ENCODE results near the gene PHF13.
"Not testable (repeated sequence)": the region's sequence is repeated elsewhere in the genome, so short reads cannot be mapped to it uniquely, and the experiment has no call there.

The PHF13 gene

DNA sequence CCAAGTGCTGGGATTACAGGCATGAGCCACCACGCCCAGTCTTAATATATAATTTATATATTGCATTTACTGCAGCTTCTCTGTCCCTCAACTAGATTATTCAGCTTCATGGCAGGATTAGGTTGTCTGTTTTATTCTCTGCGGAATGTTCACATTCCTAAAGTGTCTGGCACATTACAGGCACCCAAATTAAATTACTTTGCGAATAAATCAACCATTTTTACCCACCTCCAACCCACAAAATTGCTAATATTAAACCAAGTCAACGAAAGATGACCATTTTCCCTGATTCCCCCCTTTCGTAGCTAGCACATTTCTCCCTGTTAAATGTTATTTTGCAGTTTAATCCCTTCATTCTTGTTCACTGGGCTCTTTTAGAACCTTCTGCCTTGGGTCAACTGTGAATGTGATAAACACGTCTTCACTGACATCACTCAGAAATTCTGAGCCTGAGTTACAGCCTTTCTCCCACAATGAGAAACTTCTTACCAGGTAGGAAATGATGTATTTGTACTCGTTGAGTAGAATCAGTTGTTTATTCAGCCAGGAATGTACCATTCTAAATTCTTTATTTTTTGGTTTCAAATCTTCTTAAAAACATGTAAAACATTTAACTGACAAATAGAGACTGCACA, 47.0 kb downstream of the PHF13 start:
- no peak for DNase-seq

DNA sequence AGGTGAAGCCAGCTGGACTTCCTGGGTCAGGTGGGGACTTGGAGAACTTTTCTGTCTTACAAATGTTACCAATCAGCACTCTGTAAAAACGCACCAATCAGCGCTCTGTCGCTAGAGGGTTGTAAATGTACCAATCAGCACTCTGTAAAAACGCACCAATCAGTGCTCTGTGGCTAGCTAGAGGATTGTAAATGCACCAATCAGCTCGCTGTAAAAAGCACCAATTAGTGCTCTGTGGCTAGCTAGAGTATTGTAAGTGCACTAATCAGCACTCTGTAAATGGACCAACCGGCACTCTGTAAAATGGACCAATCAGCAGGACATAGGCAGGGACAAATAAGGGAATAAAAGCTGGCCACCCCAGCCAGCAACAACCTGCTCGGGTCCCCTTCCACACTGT, 48.9 kb downstream of the PHF13 start:
- not testable (repeated sequence) for DNase-seq

DNA sequence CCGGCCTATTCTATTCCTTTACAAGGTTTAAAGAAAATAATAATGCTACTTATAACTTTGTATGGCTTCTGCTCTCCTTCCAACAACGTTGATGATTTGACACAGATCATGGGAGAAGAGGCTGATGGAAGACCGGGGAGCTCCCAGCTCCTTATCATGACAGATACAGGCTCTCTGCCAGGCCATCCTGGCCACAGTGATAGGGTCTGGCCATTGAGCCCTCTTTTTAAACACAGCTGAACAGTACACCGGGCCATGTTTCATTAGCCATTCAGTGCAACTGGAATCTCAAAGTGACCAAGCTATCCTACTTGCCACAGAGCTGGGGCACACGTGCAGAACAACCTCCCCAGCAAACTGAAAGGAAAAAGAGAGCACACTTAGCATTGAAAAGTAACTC, 53.2 kb downstream of the PHF13 start:
- no peak for DNase-seq

DNA sequence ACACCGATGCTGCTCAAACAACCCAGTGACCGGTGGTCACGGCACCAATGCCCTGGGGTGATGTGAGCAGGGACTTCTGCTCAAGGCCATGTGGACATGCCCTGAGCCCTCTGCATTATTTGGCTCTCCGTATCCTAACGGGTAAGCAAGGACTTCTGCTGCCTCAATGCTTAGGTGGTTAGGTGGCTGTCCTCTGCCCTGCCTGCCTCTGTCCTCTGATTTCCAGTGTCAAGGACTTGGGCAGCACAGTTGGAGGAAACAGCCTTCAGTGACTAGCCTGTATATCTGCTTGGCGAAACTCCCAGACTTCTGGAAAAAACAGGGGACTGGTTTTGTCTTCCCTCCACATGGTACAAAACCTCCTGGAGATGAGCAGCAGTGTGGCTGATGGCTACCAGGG, 53.6 kb downstream of the PHF13 start:
- no peak for DNase-seq

DNA sequence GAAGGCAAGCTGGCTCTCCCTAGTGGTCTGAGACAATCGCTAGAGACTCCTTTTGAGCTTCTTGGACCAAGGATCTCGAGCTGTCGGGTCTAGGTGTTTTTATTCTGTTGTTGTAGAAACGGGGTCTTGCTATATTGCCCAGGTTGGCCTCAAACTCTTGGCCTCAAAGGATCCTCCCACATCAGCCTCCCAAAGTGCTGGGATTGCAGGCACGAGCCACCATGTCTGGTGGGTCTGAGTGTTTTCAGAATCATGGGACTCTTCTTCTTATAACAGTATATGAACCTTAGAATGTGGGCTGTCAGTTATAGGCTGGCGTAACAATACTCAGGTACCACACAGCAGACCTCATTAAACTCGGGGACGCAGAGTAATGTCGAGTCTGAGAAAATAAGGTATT, 55.0 kb downstream of the PHF13 start:
- no peak for DNase-seq

DNA sequence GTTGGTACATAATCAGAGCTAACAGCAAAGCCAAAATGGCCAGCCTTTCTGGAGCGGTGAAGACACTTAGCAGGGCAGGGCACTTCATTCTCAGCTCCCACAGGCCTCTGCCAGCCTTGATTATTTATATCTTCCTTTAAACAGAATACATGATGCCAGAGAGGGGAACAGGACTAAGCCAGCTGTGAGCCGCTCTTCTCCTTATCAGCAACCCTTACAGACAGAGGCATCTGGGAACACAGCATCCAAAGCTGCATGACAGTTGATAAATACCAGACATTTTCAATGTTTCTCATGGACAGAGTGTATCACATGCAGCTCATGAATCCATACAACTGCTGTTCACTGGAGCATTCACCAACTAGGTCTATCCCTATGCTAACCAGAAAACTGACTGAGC, 59.0 kb downstream of the PHF13 start:
- no peak for DNase-seq
